GM18498 (cell line): ENCODE measurements around the gene WEE1.
A peak's percentile ranks its signal among the peaks of the same experiment; 100 is the strongest.
"Not testable (repeated sequence)": the region's sequence is repeated elsewhere in the genome, so short reads cannot be mapped to it uniquely, and the experiment has no call there.

Experiments used
- ATAC-seq: cut with Tn5 transposase; IDR thresholded peaks from one replicate; pipeline ENCODE4 v1.9.1; 2021; ENCODE audit warnings: mild to moderate bottlenecking, moderate library complexity; ENCODE audit not compliant: unreplicated experiment

Gene WEE1

GRCh38 chr11:9573052-9573774, at the start of gene WEE1:
TSS of gene WEE1 (plus strand) at chr11:9573670. CDS start at chr11:9573934, 264 bp downstream.
- peak; percentile 87 for ATAC-seq

GRCh38 chr11:9524001-9524400, 49.5 kb upstream of the WEE1 start:
- ATAC-seq = no peak

GRCh38 chr11:9525116-9525515, 48.4 kb upstream of the WEE1 start:
- no peak for ATAC-seq

- ATAC-seq = no peak
Measured at GRCh38 chr11:9527481-9528135, 45.9 kb upstream of the WEE1 start.

GRCh38 chr11:9528136-9528501, 45.4 kb upstream of the WEE1 start:
- ATAC-seq = no peak

GRCh38 chr11:9528573-9529333, 44.7 kb upstream of the WEE1 start:
- no peak for ATAC-seq

- ATAC-seq = no peak
Measured at GRCh38 chr11:9529334-9529650, 44.2 kb upstream of the WEE1 start.

- ATAC-seq = no peak
Measured at GRCh38 chr11:9530020-9530621, 43.3 kb upstream of the WEE1 start.

GRCh38 chr11:9530901-9531625, 42.4 kb upstream of the WEE1 start:
- ATAC-seq = no peak

GRCh38 chr11:9533058-9533457, 40.4 kb upstream of the WEE1 start:
- no peak for ATAC-seq

GRCh38 chr11:9533736-9534473, 39.6 kb upstream of the WEE1 start:
- ATAC-seq = no peak

- ATAC-seq = no peak
Measured at GRCh38 chr11:9535189-9535781, 38.2 kb upstream of the WEE1 start.

- no peak for ATAC-seq
Measured at GRCh38 chr11:9538548-9538947, 34.9 kb upstream of the WEE1 start.

- ATAC-seq = not testable (repeated sequence)
Measured at GRCh38 chr11:9549216-9549615, 24.3 kb upstream of the WEE1 start.

GRCh38 chr11:9550191-9550628, 23.3 kb upstream of the WEE1 start:
- ATAC-seq = no peak

GRCh38 chr11:9561279-9561982, 12.0 kb upstream of the WEE1 start:
- no peak for ATAC-seq

GRCh38 chr11:9562716-9563115, 10.8 kb upstream of the WEE1 start:
- no peak for ATAC-seq

- ATAC-seq = no peak
Measured at GRCh38 chr11:9563196-9563730, 10.2 kb upstream of the WEE1 start.
